GM21526 (cell line): Measurements from ENCODE around the gene RPA3.
A peak's percentile ranks its signal among the peaks of the same experiment; 100 is the strongest.

Source experiments
- ATAC-seq: cut with Tn5 transposase; IDR thresholded peaks from one replicate; pipeline ENCODE4 v1.9.1; 2021; ENCODE audit warnings: moderate library complexity; ENCODE audit not compliant: unreplicated experiment, low FRiP score

Gene RPA3

GRCh38 chr7:7736671-7737070 lies 18.3 kb upstream of the RPA3 start:
- no peak for ATAC-seq

GRCh38 chr7:7732621-7733281 lies 14.3 kb upstream of the RPA3 start:
- no peak for ATAC-seq

GRCh38 chr7:7731732-7732131 lies 13.3 kb upstream of the RPA3 start:
- no peak for ATAC-seq

- ATAC-seq, result no peak
Observed at GRCh38 chr7:7720750-7721621, 2.6 kb upstream of the RPA3 start.

- no peak for ATAC-seq
Observed at GRCh38 chr7:7720193-7720592, 1.8 kb upstream of the RPA3 start.

GRCh38 chr7:7719236-7719635 lies 829 bp upstream of the RPA3 start:
- peak; percentile 96 for ATAC-seq

GRCh38 chr7:7713730-7714129 lies 4.7 kb downstream of the RPA3 start:
- ATAC-seq, result no peak

- no peak for ATAC-seq
Observed at GRCh38 chr7:7710469-7710868, 7.9 kb downstream of the RPA3 start.

GRCh38 chr7:7709291-7709690 lies 9.1 kb downstream of the RPA3 start:
- ATAC-seq, result no peak

- ATAC-seq, result no peak
Observed at GRCh38 chr7:7707806-7708205, 10.6 kb downstream of the RPA3 start.

- no peak for ATAC-seq
Observed at GRCh38 chr7:7707246-7707645, 11.2 kb downstream of the RPA3 start.

- ATAC-seq, result no peak
Observed at GRCh38 chr7:7706556-7707172, 11.7 kb downstream of the RPA3 start.

GRCh38 chr7:7706101-7706511 lies 12.3 kb downstream of the RPA3 start:
- peak; percentile 64 for ATAC-seq

GRCh38 chr7:7705318-7705717 lies 13.1 kb downstream of the RPA3 start:
- ATAC-seq, result no peak

- no peak for ATAC-seq
Observed at GRCh38 chr7:7704867-7705266, 13.5 kb downstream of the RPA3 start.

GRCh38 chr7:7703427-7703826 lies 15.0 kb downstream of the RPA3 start:
- ATAC-seq, result no peak

- no peak for ATAC-seq
Observed at GRCh38 chr7:7702826-7703225, 15.6 kb downstream of the RPA3 start.

- ATAC-seq, result no peak
Observed at GRCh38 chr7:7701527-7701926, 16.9 kb downstream of the RPA3 start.

- no peak for ATAC-seq
Observed at GRCh38 chr7:7699970-7700369, 18.4 kb downstream of the RPA3 start.

GRCh38 chr7:7699380-7699779 lies 19.0 kb downstream of the RPA3 start:
- ATAC-seq, result no peak

- ATAC-seq, result no peak
Observed at GRCh38 chr7:7698930-7699329, 19.5 kb downstream of the RPA3 start.
